GM18508 (cell line): ENCODE measurements around the gene LAMC3.
"Not testable (repeated sequence)": the region's sequence is repeated elsewhere in the genome, so short reads cannot be mapped to it uniquely, and the experiment has no call there.

Source experiments
- ATAC-seq: cut with Tn5 transposase; IDR thresholded peaks from one replicate; pipeline ENCODE4 v1.9.1; 2021; ENCODE audit warnings: moderate number of reproducible peaks; ENCODE audit not compliant: insufficient read depth, unreplicated experiment

The LAMC3 gene

GRCh38 chr9:131025953-131026858 lies 17.2 kb downstream of the LAMC3 start:
- no peak for ATAC-seq

- no peak for ATAC-seq
Observed at GRCh38 chr9:131027048-131027871, 18.3 kb downstream of the LAMC3 start.

- ATAC-seq: no peak
Observed at GRCh38 chr9:131027872-131028179, 18.9 kb downstream of the LAMC3 start.

GRCh38 chr9:131028221-131028884 lies 19.4 kb downstream of the LAMC3 start:
- no peak for ATAC-seq

GRCh38 chr9:131028931-131029573 lies 20.1 kb downstream of the LAMC3 start:
- no peak for ATAC-seq

- ATAC-seq: no peak
Observed at GRCh38 chr9:131029574-131029952, 20.6 kb downstream of the LAMC3 start.

- no peak for ATAC-seq
Observed at GRCh38 chr9:131030239-131031004, 21.4 kb downstream of the LAMC3 start.

- no peak for ATAC-seq
Observed at GRCh38 chr9:131031005-131031641, 22.1 kb downstream of the LAMC3 start.

GRCh38 chr9:131031642-131032005 lies 22.6 kb downstream of the LAMC3 start:
- no peak for ATAC-seq

- ATAC-seq: no peak
Observed at GRCh38 chr9:131032384-131032783, 23.4 kb downstream of the LAMC3 start.

GRCh38 chr9:131033269-131034224 lies 24.6 kb downstream of the LAMC3 start:
- no peak for ATAC-seq

GRCh38 chr9:131034268-131034667 lies 25.3 kb downstream of the LAMC3 start:
- no peak for ATAC-seq

- not testable (repeated sequence) for ATAC-seq
Observed at GRCh38 chr9:131034749-131035148, 25.8 kb downstream of the LAMC3 start.

GRCh38 chr9:131035548-131035947 lies 26.6 kb downstream of the LAMC3 start:
- ATAC-seq: no peak

GRCh38 chr9:131036071-131036470 lies 27.1 kb downstream of the LAMC3 start:
- no peak for ATAC-seq

GRCh38 chr9:131036529-131037334 lies 27.8 kb downstream of the LAMC3 start:
- ATAC-seq: no peak
